Measurements from ENCODE around the gene IRX4.

IRX4 gene

DNA sequence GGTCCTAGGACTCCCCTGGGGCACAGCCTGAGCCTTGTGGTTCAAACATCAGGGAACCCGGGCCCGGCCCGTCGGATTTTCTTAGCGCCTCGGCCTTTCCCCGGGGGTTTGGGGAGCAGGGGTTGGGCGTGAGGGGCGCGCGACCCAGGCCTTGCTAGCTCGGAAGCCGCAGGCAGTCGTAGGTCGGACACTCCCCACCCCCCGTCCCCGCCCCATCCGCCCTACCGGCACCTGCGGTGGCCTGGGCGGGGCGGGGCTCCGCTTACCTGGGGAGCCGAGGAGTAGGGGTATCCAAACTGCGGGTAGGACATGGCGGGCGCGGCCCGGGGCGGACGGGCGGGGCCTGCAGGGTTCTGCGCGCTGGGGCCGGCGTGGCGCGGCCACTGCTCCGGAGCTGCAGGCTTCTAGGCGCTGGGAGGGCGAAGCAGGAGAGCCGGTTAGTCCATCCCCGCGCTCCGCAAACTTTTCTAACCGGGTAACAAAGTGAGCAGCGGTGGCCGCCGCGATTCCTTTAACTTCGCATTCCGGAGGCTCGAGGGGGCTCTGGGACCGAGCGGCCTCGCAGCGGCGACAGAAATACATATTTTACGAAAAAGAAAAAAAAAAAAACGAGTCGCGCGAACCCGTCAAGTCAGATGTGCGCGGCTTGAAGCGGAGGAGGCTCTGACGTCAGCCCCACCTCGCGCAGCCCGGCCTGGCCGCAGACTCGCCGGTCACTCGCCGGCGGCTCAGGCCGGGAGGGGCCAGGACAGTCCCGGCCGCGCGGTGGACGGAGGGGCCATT lies at the start of gene IRX4:
IRX4 (minus strand) TSS at position 589 of the 783 bp plus-strand sequence; CDS start at position 311, 278 bp downstream.
- DNase-seq (ENCODE audit: extremely low read depth in 1 of 2, low read depth in 1 of 2): no peak

- DNase-seq (ENCODE audit: extremely low read depth in 1 of 2, low read depth in 1 of 2): no peak
Measured at GRCh38 chr5:1931604-1932231, 49.0 kb upstream of the IRX4 start.

DNA sequence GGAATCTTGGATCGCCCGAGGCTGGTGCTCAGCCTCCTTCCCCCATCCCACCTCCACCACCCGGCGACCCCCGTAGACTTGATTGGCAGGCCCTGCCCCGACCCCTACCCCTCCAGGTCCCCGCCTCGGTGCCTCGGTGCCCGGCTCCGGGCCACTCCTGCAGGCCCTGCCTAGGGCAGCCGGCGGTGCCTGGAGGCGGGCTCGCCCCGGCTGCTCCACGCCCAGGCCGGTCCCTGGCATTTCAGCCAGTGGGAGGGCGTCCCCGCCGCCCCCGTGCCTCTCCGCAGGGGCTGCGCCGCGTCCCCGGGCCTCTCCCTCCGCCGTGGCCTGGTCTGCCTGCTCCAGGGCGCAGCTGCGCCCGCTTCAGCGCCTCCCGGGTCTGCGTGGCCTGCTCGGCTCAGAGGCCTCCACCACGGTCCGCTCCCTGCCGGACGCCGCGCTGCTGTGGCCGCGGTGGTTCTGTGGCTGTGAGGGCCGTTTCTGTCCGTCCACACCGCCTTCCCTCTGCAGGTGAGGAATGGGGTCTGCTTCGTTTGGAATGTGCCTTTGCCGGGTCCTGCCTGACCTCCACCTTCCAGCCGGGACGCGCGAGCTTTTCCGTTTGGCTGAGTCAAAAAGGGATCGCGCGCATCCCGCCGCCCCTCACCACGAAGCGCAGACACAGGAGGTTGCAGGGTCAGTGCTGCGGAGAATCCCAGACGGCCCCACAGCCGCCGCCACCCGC lies 48.3 kb upstream of the IRX4 start:
- no peak for DNase-seq (ENCODE audit: extremely low read depth in 1 of 2, low read depth in 1 of 2)

DNA sequence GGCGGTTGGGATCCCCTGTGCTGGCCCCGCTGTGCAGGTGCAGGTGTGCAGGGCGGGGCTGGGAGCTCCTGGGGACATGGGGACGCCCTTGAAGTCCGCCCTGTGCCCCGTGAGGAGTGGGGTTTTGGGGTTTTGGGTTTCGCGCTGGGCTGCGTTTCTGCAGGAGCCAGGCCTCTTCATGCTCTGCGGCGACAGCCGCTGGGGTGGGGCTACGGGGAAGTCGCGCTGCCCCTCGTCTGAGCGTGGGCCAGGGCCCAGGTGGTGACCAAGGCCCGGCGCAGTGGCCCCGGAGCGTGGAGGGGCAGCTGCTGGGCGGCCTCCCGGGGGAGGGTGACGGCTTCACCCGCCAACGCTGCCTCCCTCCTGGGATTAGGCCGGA lies 47.8 kb upstream of the IRX4 start:
- DNase-seq (ENCODE audit: extremely low read depth in 1 of 2, low read depth in 1 of 2): no peak

GRCh38 chr5:1929108-1929991 lies 46.6 kb upstream of the IRX4 start:
- DNase-seq (ENCODE audit: extremely low read depth in 1 of 2, low read depth in 1 of 2): no peak

GRCh38 chr5:1926471-1927341 lies 44.0 kb upstream of the IRX4 start:
- DNase-seq (ENCODE audit: extremely low read depth in 1 of 2, low read depth in 1 of 2): no peak

GRCh38 chr5:1926071-1926440 lies 43.3 kb upstream of the IRX4 start:
- DNase-seq (ENCODE audit: extremely low read depth in 1 of 2, low read depth in 1 of 2): no peak

DNA sequence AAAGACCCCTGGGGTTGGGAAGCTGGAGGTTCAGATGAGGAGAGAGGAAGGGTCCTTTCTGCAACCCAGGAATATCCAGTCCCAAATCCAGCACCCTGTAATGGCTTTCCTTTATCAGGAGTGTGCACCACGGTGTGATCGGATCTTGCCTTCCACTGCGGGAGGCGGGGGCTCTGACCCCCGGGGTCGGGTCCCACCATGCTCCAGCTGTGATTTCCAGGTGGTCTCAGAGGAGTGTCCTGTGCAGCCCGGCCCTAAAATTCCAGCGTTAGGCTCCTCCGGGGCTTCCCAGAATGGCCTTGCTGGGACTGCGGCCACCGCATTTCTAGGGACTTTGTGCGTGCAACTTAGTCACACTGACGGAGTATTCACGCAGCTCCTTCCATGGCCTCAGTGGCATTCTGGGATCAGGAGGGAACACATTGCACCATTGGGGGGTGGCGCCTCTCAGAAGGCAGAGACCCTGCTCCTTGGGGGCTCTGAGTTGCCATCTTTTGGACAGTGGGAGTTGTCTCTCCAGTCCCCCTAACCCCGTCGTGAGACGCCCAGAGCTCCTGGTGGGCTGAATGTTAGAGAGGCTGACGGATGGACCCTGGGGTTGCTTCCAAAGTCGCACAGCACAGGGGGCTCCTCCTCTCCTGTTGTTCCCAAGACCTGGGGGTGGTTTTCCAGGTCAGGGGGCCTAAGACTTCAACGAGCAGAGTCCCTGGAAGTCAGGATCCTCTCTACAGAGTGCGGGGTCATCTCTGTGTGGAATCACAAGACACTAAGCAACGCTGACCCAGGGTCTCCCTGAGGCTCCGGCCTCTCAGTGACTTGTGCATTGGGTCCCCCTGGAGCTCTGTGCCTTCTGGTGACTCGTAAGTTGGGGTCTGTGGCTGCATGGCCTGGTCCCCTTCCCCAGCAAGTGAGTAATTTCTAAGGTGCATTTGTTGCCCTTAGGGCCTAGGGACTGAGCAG lies 42.7 kb upstream of the IRX4 start:
- DNase-seq (ENCODE audit: extremely low read depth in 1 of 2, low read depth in 1 of 2): no peak

DNA sequence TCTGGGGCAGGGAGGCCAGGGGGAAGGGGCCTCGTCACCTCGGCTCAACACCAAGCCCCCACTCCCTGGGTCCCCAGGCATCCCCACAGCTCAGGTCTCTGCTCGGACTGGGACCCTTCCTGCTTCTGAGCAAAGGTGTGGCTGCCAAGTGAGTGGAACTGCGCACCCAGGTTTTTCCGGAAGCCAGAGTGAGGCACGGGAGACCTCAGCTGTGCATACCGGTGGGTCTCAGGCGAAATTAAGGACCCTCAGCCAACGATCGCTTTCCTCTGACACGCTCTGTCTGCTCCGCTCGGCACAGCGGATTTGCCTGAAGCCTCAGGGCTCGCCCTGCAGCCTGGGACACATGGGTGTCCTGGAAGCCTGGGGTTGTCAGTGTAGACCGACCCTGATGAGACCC lies 41.0 kb upstream of the IRX4 start:
- DNase-seq (ENCODE audit: extremely low read depth in 1 of 2, low read depth in 1 of 2): no peak

- no peak for DNase-seq (ENCODE audit: extremely low read depth in 1 of 2, low read depth in 1 of 2)
Measured at GRCh38 chr5:1923341-1923740, 40.6 kb upstream of the IRX4 start.

- DNase-seq (ENCODE audit: extremely low read depth in 1 of 2, low read depth in 1 of 2): no peak
Measured at GRCh38 chr5:1921711-1922110, 39.0 kb upstream of the IRX4 start.

DNA sequence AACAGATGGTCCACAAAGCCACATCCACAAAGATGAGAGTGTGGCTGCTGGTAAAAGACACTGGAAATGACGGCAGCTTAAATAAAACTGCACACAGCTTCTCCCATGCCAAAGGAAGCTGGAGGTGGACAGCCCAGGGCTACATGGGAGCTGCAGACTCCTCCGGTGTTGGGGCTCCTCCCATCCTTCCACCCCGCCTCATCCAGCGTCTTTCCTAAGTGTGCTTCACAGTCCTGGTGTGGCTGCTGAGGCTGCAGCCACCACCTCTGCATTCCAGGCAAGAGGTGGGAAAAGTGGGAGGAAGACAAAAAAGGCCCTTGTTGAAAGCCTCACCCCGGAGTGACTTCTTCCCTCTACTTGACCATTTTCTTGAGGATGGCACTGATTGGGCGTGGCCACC lies 37.0 kb upstream of the IRX4 start:
- DNase-seq (ENCODE audit: extremely low read depth in 1 of 2, low read depth in 1 of 2): no peak

- DNase-seq (ENCODE audit: extremely low read depth in 1 of 2, low read depth in 1 of 2): no peak
Measured at GRCh38 chr5:1919209-1919566, 36.5 kb upstream of the IRX4 start.

GRCh38 chr5:1918488-1919208 lies 35.9 kb upstream of the IRX4 start:
- DNase-seq (ENCODE audit: extremely low read depth in 1 of 2, low read depth in 1 of 2): no peak

DNA sequence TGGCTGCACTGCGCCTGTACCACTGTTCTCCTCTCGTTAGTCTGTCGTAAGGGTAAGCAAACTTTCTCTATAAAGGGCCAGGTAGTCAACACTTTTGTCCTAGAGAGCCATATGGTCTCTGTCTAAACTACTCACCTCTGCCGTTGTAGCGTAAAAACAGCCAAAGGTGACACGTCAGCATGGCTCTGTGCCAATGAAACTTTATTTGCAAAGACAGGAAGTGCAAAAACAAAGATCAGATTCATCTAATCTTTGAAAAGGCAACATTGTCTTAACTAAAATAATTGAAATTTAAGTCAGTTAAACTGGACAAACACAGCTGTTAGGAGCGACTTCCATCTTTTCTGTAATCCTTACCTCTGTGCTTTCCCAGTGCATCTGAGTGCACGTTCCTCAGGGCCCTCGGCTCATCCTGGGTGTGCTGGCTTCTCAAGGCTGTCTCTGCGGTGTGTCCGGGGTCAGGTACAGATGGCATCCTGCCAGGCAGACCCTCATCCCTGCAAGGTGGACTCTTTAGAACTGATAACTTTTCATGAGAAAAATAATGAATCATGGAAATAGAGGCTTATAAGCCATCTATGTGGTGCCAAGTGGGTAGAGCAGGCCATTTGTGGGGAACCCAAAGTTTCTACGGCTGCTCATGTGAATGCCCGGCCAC lies 35.2 kb upstream of the IRX4 start:
- DNase-seq (ENCODE audit: extremely low read depth in 1 of 2, low read depth in 1 of 2): no peak

- no peak for DNase-seq (ENCODE audit: extremely low read depth in 1 of 2, low read depth in 1 of 2)
Measured at GRCh38 chr5:1916041-1917001, 33.6 kb upstream of the IRX4 start.

DNA sequence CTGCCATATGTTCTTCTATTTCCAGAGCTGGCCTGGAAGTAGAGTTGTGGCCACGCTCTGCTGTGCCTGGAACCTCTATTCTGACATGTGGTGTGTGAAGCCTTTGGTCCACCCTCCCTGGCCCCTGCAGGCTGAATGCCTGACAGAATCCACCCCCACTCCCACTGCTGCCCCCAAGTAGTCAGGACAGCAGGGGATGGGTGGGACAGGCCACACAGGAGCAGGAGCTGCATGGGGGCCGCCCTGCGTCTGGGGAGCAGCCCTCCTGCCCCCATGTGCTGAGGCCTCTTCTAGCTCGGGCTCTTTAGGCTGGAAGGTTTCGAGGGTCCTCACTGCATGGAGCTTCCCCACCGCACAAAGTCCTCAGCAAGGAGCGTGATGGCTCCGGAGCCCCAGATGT lies 32.6 kb upstream of the IRX4 start:
- DNase-seq (ENCODE audit: extremely low read depth in 1 of 2, low read depth in 1 of 2): no peak
